ENCODE measurements around the gene SYNGAP1.
A peak's percentile ranks its signal among the peaks of the same experiment; 100 is the strongest.

SYNGAP1 gene

DNA sequence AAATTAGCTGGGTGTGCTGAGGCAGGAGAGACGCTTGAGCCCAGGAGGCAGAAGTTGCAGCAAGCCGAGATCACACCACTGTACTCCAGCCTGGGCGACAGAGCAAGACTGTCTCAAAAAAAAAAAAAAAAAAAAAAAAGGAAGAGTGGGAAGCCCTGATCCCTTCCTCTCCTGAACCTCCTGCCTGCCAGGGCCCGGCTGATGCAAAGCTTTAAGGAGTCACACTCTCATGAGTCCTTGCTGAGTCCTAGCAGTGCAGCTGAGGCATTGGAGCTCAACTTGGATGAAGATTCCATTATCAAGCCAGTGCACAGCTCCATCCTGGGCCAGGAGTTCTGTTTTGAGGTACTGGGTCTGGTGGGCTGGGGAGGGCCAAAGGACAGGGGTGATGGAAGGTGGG, 15.1 kb downstream of the SYNGAP1 start:
- DNase-seq (ENCODE audit: low read depth in 2 of 3, low spot score in 2 of 3): no peak

DNA sequence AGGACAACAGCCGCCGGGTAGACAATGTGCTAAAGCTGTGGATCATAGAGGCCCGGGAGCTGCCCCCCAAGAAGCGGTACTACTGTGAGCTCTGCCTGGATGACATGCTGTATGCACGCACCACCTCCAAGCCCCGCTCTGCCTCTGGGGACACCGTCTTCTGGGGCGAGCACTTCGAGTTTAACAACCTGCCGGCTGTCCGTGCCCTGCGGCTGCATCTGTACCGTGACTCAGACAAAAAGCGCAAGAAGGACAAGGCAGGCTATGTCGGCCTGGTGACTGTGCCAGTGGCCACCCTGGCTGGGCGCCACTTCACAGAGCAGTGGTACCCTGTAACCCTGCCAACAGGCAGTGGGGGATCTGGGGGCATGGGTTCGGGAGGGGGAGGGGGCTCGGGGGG, 17.8 kb downstream of the SYNGAP1 start:
- no peak for DNase-seq (ENCODE audit: low read depth in 2 of 3, low spot score in 2 of 3)

DNA sequence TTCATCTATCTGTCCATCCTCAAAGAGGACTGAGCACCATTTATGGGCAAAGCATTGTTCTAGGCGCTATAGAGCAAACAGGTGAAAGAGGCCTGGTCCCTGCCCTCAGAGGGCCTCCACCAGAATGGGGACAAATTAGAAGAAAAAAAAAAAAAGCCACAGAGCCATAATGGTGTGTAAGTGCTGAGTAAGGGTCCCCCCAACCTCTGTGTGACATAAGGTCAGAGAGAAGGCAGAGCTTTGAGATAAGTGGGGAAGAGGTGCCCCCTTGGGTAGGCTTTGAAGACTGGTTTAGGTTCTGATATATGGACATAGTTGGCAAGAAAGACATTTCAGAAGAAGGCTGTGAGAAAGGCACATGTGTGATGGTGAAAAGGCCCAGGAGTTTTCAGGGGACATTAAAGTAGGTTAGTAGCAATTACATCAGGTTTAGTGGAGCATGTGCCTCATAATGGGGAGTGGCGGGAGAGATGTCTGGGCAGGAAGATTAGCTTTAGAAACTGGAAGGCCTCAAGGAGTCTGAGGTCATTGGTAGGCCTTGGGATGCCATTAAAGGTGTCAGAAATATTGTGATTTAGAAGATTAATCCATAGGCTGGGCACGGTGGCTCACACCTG, 19.2 kb downstream of the SYNGAP1 start:
- no peak for DNase-seq (ENCODE audit: low read depth in 2 of 3, low spot score in 2 of 3)

- DNase-seq (ENCODE audit: low read depth in 2 of 3, low spot score in 2 of 3): no peak
Observed at GRCh38 chr6:33439956-33440648, 20.2 kb downstream of the SYNGAP1 start.

- no peak for DNase-seq (ENCODE audit: low read depth in 2 of 3, low spot score in 2 of 3)
Observed at GRCh38 chr6:33440649-33441309, 20.9 kb downstream of the SYNGAP1 start.

- DNase-seq (ENCODE audit: low read depth in 2 of 3, low spot score in 2 of 3): no peak
Observed at GRCh38 chr6:33441457-33441856, 21.6 kb downstream of the SYNGAP1 start.

DNA sequence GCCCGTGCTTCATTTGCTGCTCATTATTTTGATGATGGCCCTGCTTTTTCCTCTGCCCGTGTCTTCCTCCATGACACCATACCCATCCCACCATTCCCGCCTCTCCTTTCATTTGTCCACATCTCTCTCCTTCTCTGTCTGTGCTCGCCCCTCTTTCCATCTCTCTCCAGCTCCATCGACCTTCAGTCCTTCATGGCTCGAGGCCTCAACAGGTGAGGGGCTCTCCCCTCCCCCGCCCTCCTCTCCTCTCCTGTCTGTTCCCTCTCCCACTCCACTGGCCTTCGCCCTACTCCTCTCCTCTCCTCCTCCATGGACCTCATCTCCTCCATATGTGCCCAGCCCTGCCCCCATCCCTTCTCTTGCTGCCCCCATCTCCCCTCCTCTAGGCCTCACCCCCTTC, 22.4 kb downstream of the SYNGAP1 start:
- no peak for DNase-seq (ENCODE audit: low read depth in 2 of 3, low spot score in 2 of 3)

DNA sequence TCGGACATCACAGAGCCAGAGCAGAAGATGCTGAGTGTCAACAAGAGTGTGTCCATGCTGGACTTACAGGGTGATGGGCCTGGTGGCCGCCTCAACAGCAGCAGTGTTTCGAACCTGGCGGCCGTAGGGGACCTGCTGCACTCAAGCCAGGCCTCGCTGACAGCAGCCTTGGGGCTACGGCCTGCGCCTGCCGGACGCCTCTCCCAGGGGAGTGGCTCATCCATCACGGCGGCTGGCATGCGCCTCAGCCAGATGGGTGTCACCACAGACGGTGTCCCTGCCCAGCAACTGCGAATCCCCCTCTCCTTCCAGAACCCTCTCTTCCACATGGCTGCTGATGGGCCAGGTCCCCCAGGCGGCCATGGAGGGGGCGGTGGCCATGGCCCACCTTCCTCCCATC, 23.2 kb downstream of the SYNGAP1 start:
- no peak for DNase-seq (ENCODE audit: low read depth in 2 of 3, low spot score in 2 of 3)

DNA sequence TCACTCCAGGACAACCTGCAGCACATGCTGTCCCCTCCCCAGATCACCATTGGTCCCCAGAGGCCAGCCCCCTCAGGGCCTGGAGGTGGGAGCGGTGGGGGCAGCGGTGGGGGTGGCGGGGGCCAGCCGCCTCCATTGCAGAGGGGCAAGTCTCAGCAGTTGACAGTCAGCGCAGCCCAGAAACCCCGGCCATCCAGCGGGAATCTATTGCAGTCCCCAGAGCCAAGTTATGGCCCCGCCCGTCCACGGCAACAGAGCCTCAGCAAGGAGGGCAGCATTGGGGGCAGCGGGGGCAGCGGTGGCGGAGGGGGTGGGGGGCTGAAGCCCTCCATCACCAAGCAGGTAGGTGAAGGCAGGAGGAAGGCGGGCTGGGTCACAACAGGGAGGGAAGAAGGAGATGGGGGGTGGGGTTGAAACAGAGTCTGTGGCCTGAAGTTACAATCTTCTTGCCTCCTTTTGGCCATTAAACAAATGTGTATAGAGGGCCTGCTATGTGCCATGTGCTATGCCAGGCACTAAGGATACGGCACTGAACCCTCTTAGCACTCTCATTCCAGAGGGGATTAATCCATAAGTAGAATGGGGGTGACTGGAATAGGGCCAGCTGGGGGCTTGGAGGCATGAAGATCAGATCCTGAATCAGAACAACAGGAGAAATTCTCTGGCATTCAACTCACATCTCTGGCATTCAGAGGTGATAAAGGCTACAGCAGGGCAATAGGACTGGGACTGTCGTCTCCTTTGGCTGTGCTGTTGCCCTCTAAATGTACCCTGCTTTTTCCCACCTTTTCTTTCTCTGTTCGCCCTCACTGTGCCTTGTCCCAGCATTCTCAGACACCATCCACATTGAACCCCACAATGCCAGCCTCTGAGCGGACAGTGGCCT, 24.0 kb downstream of the SYNGAP1 start:
- DNase-seq (ENCODE audit: low read depth in 2 of 3, low spot score in 2 of 3): no peak

- DNase-seq (ENCODE audit: low read depth in 2 of 3, low spot score in 2 of 3): no peak
Observed at GRCh38 chr6:33445119-33445603, 25.3 kb downstream of the SYNGAP1 start.

- no peak for DNase-seq (ENCODE audit: low read depth in 2 of 3, low spot score in 2 of 3)
Observed at GRCh38 chr6:33446356-33446755, 26.5 kb downstream of the SYNGAP1 start.

DNA sequence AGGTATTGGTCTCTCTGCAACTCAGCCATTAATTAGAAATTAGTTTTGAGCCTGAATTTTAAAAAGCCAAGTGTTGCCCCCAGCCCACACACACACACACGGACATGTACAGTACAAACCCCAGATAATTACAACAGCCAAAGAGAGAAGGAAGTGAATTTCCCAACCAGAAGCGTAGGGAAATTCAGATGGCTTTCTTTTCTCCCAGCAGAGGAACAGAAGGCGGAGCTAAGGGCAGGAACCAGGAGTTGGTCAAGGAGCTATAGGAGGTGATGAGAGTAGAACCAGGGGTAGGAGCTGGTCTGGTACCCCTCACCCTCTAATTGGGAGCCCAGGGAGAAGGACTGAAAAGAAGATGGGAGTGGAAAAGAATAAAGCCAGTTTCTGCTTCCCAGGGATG, 30.6 kb downstream of the SYNGAP1 start:
- DNase-seq (ENCODE audit: low read depth in 2 of 3, low spot score in 2 of 3): no peak

DNA sequence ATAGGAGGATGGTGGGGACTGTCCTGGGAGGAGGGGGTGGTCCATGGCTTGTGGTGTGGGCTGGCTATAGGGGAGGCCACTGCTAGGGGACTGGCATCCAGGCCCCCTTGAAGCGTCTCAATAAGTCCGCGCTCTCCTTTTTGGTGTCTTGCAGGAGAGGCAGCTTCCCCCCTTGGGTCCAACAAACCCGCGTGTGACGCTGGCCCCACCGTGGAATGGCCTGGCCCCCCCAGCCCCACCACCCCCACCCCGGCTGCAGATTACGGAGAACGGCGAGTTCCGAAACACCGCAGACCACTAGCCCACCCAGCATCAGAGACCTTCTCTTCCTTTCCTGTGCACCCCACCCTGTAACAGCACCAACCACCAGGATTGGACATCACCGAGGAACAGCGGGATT, 31.7 kb downstream of the SYNGAP1 start:
- no peak for DNase-seq (ENCODE audit: low read depth in 2 of 3, low spot score in 2 of 3)

DNA sequence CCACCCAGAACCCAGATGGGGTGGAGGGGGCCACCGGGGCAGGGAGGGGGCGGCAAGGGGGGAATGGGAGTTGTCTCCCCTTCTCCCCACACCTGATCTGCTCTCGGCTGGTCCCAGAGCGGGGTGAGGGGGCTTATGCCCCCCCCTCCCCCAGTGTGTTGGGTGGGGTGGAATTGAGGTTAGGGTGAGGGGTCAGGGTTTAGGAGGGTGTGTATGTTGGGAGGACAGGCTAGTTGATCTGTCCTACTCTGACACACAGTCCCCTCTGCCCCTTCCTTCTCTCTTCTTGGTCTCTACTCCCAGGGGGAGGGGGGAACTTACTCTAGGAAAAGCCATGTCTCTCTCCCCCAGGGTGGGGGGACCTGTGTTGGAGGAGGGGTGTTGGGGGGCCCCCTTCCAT, 32.6 kb downstream of the SYNGAP1 start:
- no peak for DNase-seq (ENCODE audit: low read depth in 2 of 3, low spot score in 2 of 3)

GRCh38 chr6:33453393-33454008, 33.6 kb downstream of the SYNGAP1 start:
- no peak for DNase-seq (ENCODE audit: low read depth in 2 of 3, low spot score in 2 of 3)

DNA sequence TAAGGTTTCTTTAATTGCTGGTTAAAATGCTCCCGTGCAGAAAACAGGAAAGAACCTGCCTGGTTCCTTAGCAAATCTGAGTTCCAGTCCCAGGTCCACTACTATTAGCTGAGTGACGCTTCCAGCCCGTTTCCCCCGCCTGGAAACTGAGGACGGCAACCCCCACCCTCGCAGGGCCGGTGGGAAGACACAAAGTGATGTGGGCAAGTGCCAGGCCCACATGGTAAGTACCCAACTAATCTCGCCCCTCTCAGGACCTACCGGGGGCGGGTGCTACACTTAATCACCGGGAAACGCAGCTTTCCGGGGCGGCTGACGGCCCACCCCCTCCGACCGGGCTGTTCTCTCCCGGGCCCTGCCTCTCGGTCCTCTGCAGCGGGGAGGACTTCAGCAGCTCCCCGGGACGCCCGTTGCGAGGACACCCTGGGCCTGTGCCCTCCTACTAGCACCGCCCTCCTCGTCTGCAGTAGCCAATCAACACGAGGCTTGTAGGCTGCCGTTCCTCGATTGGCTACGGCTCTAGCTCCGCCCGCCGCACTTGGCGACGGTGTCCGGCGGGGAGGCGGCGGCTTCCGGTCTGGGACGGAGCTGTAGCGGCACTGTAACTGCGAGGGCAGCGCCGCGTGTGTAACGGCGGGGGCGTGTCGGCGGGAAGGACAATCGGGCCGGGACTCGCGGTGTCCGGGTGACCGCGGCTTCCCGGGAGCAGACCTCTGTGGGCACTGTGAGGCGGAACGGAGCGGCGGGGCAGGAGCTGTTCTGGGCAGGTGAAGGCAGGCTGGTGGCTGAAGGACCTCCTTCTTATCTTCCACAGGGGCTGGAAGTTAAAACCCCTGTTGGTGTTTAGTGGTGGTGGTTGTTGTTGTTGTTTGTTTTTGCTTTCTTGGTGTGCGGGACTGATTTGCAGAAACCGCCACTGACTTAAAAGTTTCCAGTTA, 34.4 kb downstream of the SYNGAP1 start, which contains the start of gene ZBTB9:
Gene ZBTB9, plus strand, starts transcription at position 568 of the 938 bp plus-strand sequence. CDS start 525 bp downstream, outside the sequence.
- DNase-seq (ENCODE audit: low read depth in 2 of 3, low spot score in 2 of 3): peak; percentile 69 to 89 (median 82)

GRCh38 chr6:33455051-33455450, 35.2 kb downstream of the SYNGAP1 start:
- DNase-seq (ENCODE audit: low read depth in 2 of 3, low spot score in 2 of 3): no peak

DNA sequence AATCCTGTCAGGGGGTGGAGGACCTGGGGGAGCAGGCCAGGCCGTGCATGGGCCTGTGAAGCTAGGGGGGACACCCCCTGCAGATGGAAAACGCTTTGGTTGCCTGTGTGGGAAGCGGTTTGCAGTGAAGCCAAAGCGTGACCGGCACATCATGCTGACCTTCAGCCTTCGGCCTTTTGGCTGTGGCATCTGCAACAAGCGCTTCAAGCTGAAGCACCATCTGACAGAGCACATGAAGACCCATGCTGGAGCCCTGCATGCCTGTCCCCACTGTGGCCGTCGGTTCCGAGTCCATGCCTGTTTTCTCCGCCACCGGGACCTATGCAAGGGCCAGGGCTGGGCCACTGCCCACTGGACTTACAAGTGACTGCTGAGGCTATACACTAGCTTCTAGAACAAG, 36.3 kb downstream of the SYNGAP1 start:
- no peak for DNase-seq (ENCODE audit: low read depth in 2 of 3, low spot score in 2 of 3)

DNA sequence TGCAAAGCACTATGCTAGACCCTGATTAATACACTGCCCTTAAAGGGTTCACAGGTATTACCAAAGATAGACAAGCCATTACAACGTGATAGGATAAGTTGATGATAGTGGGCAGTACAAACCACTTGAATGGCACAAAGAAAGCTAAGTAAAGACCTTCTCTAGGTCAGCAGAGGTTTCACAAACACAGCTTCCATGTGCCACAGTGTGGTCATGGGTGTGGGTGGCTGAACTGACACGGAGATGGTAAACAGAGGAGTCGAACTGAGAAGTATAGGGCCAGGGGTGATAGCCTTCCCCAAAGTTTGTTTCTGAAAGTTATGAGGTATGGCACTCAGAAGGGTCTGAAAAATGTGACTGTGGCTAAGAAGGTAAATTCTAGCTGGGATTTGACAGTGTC, 38.8 kb downstream of the SYNGAP1 start:
- no peak for DNase-seq (ENCODE audit: low read depth in 2 of 3, low spot score in 2 of 3)

DNA sequence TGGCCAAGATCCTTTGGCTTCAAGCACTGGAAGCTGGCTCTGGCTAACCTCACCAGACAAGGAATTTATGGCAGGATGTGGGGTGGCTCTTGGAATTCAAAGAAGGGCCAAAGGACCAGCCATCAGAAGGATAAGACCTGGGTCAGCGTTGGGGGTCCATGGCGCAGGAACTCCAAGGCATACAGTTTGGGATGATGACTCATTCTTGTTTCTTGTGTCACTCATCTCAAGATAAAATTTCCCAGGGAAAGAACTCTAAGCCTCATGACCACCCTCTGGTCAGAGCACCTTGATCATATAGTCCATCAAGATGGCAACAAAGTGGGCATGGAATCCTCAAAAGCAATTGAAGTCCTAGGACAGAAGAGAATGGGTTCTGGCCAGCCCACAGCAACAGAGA, 39.4 kb downstream of the SYNGAP1 start:
- no peak for DNase-seq (ENCODE audit: low read depth in 2 of 3, low spot score in 2 of 3)
